IMR-90 (cell line): Measurements from ENCODE around the gene CAND1. TPM values are rescaled to one million over a fixed set of nuclear protein-coding genes. Genes with fewer than 3 reads are reported as not detected.

ENCODE experiments used
- ATAC-seq: fragments of 200-7000 bp; cut with Tn5 transposase; 2 replicates; pipeline ENCODE4 v1.9.1; 2020; ENCODE audit warnings: low read depth, mild to moderate bottlenecking, moderate library complexity
- BruUV-seq: library from RNA; stranded (reverse); fragments of 400-500 nt; replicated peaks from 2 replicates; lab custom pipeline; 2021; lab: Mats Ljungman, UMichigan
- CTCF ChIA-PET: fragments of 300-600 bp; formaldehyde crosslinking; extraction: SDS; loops from one replicate; lab custom pipeline; 2021; ENCODE audit warnings: antibody characterized with exemption; lab: Yijun Ruan, JAX
- POLR2A ChIA-PET: fragments of 300-600 bp; sonication (Branson Sonifier 250); formaldehyde crosslinking; loops from one replicate; lab custom pipeline; 2022; ENCODE audit warnings: antibody characterized with exemption; ENCODE audit not compliant: unreplicated experiment; lab: Charles Lee
- DNase-seq: peaks from one replicate; pipeline ENCODE4 v3.0.0; 2013
- H2AFZ ChIP-seq: replicated peaks from 2 replicates; pipeline ENCODE3; 2013; ENCODE audit warnings: low read length, mild to moderate bottlenecking; ENCODE audit not compliant: poor library complexity
- H2AK5ac ChIP-seq: 2 replicates; pipeline ENCODE4 v1.6.1; 2013; ENCODE audit warnings: low read depth, low read length, inconsistent platforms
- H2AK9ac ChIP-seq: replicated peaks from 2 replicates; pipeline ENCODE3; 2013; ENCODE audit warnings: mild to moderate bottlenecking, low read depth, low read length, moderate library complexity; ENCODE audit not compliant: poor library complexity
- H2BK120ac ChIP-seq: 2 replicates; pipeline ENCODE4 v1.6.1; 2013; ENCODE audit warnings: low read depth, low read length, inconsistent platforms
- H2BK15ac ChIP-seq: 3 replicates; pipeline ENCODE4 v1.6.1; 2013; ENCODE audit warnings: low read depth, low read length, inconsistent platforms
- H2BK20ac ChIP-seq: 2 replicates; pipeline ENCODE4 v1.6.1; 2013; ENCODE audit warnings: low read depth, mild to moderate bottlenecking, inconsistent platforms, low read length, moderate library complexity
- H2BK5ac ChIP-seq: 2 replicates; pipeline ENCODE4 v1.6.1; 2013; ENCODE audit warnings: mild to moderate bottlenecking, low read depth, low read length, inconsistent platforms; ENCODE audit not compliant: poor library complexity, severe bottlenecking
- H3K14ac ChIP-seq: replicated peaks from 2 replicates; pipeline ENCODE4 v1.6.1; 2013; ENCODE audit warnings: low read depth, low read length, inconsistent platforms
- H3K18ac ChIP-seq: 2 replicates; pipeline ENCODE4 v1.6.1; 2013; ENCODE audit warnings: low read depth, low read length, control low read depth
- H3K23ac ChIP-seq: 2 replicates; pipeline ENCODE4 v1.6.1; 2013; ENCODE audit warnings: low read depth, low read length, inconsistent platforms
- H3K27ac ChIP-seq: 2 replicates; pipeline ENCODE4 v1.5.1; 2013; ENCODE audit warnings: mild to moderate bottlenecking, control low read depth, low read length; ENCODE audit not compliant: insufficient read depth
- H3K27me3 ChIP-seq: 2 replicates; pipeline ENCODE4 v1.6.1; 2013; ENCODE audit warnings: low read length; ENCODE audit not compliant: control insufficient read depth, insufficient read depth
- H3K36me3 ChIP-seq: 2 replicates; pipeline ENCODE4 v1.6.1; 2013; ENCODE audit warnings: low read length, mixed read lengths; ENCODE audit not compliant: control insufficient read depth, insufficient read depth
- H3K4ac ChIP-seq: 2 replicates; pipeline ENCODE4 v1.6.1; 2013; ENCODE audit warnings: low read depth, low read length, inconsistent platforms
- H3K4me1 ChIP-seq: 2 replicates; pipeline ENCODE4 v1.6.1; 2013; ENCODE audit warnings: low read length, mixed read lengths; ENCODE audit not compliant: control insufficient read depth, insufficient read depth
- H3K4me2 ChIP-seq: 2 replicates; pipeline ENCODE4 v1.6.1; 2013; ENCODE audit warnings: low read depth, mild to moderate bottlenecking, control low read depth, low read length, moderate library complexity
- H3K4me3 ChIP-seq: 2 replicates; pipeline ENCODE4 v1.5.1; 2013; ENCODE audit warnings: low read depth, mild to moderate bottlenecking, control low read depth, low read length, moderate library complexity; ENCODE audit not compliant: insufficient read depth
- H3K56ac ChIP-seq: 2 replicates; pipeline ENCODE4 v1.6.1; 2013; ENCODE audit warnings: low read length, inconsistent platforms; ENCODE audit not compliant: insufficient read depth; ENCODE audit errors: extremely low read depth
- H3K79me1 ChIP-seq, 2 experiments: 2 replicates each; pipeline ENCODE4 v1.6.1; 2013; ENCODE audit warnings: low read length in 2 of 2, inconsistent platforms in 1 of 2, low read depth in 1 of 2
- H3K9ac ChIP-seq: 2 replicates; pipeline ENCODE4 v1.6.1; 2013; ENCODE audit warnings: low read depth, low read length, control low read depth
- H3K9me1 ChIP-seq: 2 replicates; pipeline ENCODE4 v1.6.1; 2013; ENCODE audit warnings: low read length, inconsistent platforms; ENCODE audit not compliant: insufficient read depth
- H3K9me3 ChIP-seq: 2 replicates; pipeline ENCODE4 v1.6.1; 2013; ENCODE audit warnings: low read length; ENCODE audit not compliant: control insufficient read depth, insufficient read depth
- H4K20me1 ChIP-seq: 2 replicates; pipeline ENCODE4 v1.6.1; 2013; ENCODE audit warnings: low read length, inconsistent platforms; ENCODE audit not compliant: insufficient read depth
- H4K5ac ChIP-seq: 2 replicates; pipeline ENCODE4 v1.6.1; 2013; ENCODE audit warnings: mild to moderate bottlenecking, low read depth, low read length, control low read depth
- H4K8ac ChIP-seq, 2 experiments: 2 replicates each; pipeline ENCODE4 v1.6.1; 2013; ENCODE audit warnings: low read depth in 2 of 2, low read length in 2 of 2, control low read depth in 1 of 2, inconsistent platforms in 1 of 2
- H4K91ac ChIP-seq: 2 replicates; pipeline ENCODE4 v1.6.1; 2013; ENCODE audit warnings: low read depth, low read length, inconsistent platforms; ENCODE audit not compliant: insufficient read depth
- BHLHE40 ChIP-seq: fragments of 150-350 bp; IDR thresholded peaks from 2 replicates; pipeline ENCODE4 v1.6.1; 2016; ENCODE audit warnings: mild to moderate bottlenecking, low read depth, low read length
- CEBPB ChIP-seq: IDR thresholded peaks from 2 replicates; pipeline ENCODE4 v1.6.1; 2012; ENCODE audit warnings: low read depth, low read length, improper control_type of control experiment
- CHD1 ChIP-seq: IDR thresholded peaks from 2 replicates; pipeline ENCODE4 v1.6.1; 2012; ENCODE audit warnings: low read depth, low read length, improper control_type of control experiment
- CTCF ChIP-seq: conservative IDR thresholded peaks from 2 replicates; pipeline ENCODE4 v1.5.1; 2012; ENCODE audit warnings: mild to moderate bottlenecking, low read depth, low read length, improper control_type of control experiment
- MAZ ChIP-seq: IDR thresholded peaks from 2 replicates; pipeline ENCODE4 v1.6.1; 2012; ENCODE audit warnings: low read depth, mild to moderate bottlenecking, low read length, improper control_type of control experiment, moderate library complexity, borderline replicate concordance
- MXI1 ChIP-seq: IDR thresholded peaks from 2 replicates; pipeline ENCODE4 v1.6.1; 2012; ENCODE audit warnings: low read depth, mild to moderate bottlenecking, low read length, moderate library complexity, borderline replicate concordance
- NFE2L2 ChIP-seq: fragments of 150-350 bp; IDR thresholded peaks from 2 replicates; pipeline ENCODE4 v1.6.1; 2016; ENCODE audit warnings: low read depth, mild to moderate bottlenecking, low read length
- POLR2A ChIP-seq: IDR thresholded peaks from 2 replicates; pipeline ENCODE4 v1.6.1; 2012; ENCODE audit warnings: mild to moderate bottlenecking, low read depth, low read length
- RFX5 ChIP-seq: IDR thresholded peaks from 2 replicates; pipeline ENCODE4 v1.8.0; 2012; ENCODE audit warnings: low read depth, mild to moderate bottlenecking, low read length, moderate library complexity
- WGBS, 2 experiments: methylation state at CpG; one replicate each; pipeline versions ENCODE4 v1.1.5 to v1.1.7; 2013; ENCODE audit warnings: missing lambda C conversion rate in 2 of 2; ENCODE audit not compliant: insufficient read length in 1 of 2; ENCODE audit errors: extremely low coverage in 2 of 2; 5-methylcytosine and 5-hydroxymethylcytosine counted together
- dilution Hi-C: fragments of 300-500 bp; cut with HindIII; formaldehyde crosslinking; loops from one replicate; pipeline ENCODE4 v1.14.3; 2018; ENCODE audit warnings: low sequenced_read_pairs; ENCODE audit not compliant: unreplicated experiment
- in situ Hi-C: fragments of 300-500 bp; cut with MboI; formaldehyde crosslinking; loops from 3 replicates; pipeline ENCODE4 v1.14.3; 2019; ENCODE audit warnings: low sequenced_read_pairs, inconsistent platforms, mixed read lengths
- intact Hi-C: fragments of 100-400 bp; cut with micrococcal nuclease; formaldehyde crosslinking; loops from 2 replicates; pipeline ENCODE4 v1.10.0; 2022
- polyA plus RNA-seq, 3 experiments: library from polyadenylated mRNA; depleted of rRNA; stranded (reverse); fragments of >200 nt; gene quantifications; 2 replicates each; pipeline ENCODE4 v1.2.3, GENCODE V29; 2012; ENCODE audit warnings: low replicate concordance in 1 of 3
- total RNA-seq: library from RNA; depleted of rRNA; stranded (reverse); fragments of >200 nt; gene quantifications from 2 replicates; pipeline ENCODE4 v1.2.3, GENCODE V29; 2012

Gene CAND1
- total and polyA plus RNA-seq, 2 of the 4 experiments (the other 2 are of a cell fraction) = 42.6 to 91.4 TPM

GRCh38 chr12:67357376-67358125 is 88.4 kb downstream of the CAND1 start:
- BruUV-seq = no TSS peak
- H3K9ac ChIP-seq = no peak overlapping the region
- DNase-seq = no peak

More at GRCh38 chr12:67357376-67358125, 88.4 kb downstream of the CAND1 start:
- in situ Hi-C loops = loop anchor here (5.0 to 10.0 kb wide), 3 partner anchors 80 to 585 kb away; no protein-coding TSS in a partner anchor
- Histone ChIP-seq H3K79me1 (no peaks in the 10 kb centered on the region), H2BK20ac (no peak overlapping the region), H3K4ac (no peak overlapping the region), H2AK5ac (no peak overlapping the region), H3K9me1 (no peaks in the 10 kb centered on the region), H3K9me3 (peaks cover 2% of the 10 kb centered on the region; the same call in 1 of the 2 replicates), H2AFZ (no peak overlapping the region), H2BK120ac (no peak overlapping the region), H3K4me3 (no peak overlapping the region), H3K27me3 (no peaks in the 10 kb centered on the region), H3K4me2 (no peak overlapping the region), H2BK15ac (no peak overlapping the region), H4K5ac (no peak overlapping the region), H3K18ac (no peak overlapping the region), H3K27ac (no peak overlapping the region), H2BK5ac (no peak overlapping the region), H4K8ac (no peak overlapping the region), H3K23ac (no peak overlapping the region), H4K91ac (no peak overlapping the region), H4K20me1 (no peaks in the 10 kb centered on the region), H3K56ac (no peak overlapping the region), H3K4me1 (peaks cover 3% of the 10 kb centered on the region), H3K36me3 (no peaks in the 10 kb centered on the region), H3K14ac (no peak overlapping the region), H2AK9ac (no peak overlapping the region)
- ChIA-PET POLR2A (no interaction called here), CTCF (interaction anchor here (1.0 to 2.7 kb wide), 3 partner anchors 9 to 84 kb away, joined by 3 to 8 read pairs (median 3); no protein-coding TSS in a partner anchor)
- dilution Hi-C loops = no loop called here
- intact Hi-C loops = loop anchor here (2.0 to 5.0 kb wide), 3 partner anchors 57 to 959 kb away; no protein-coding TSS in a partner anchor
- ATAC-seq = no peak
- 100% methylated on average over 1 of the region's 7 CpGs; no CpG with 5 or more reads in 1 of the 2 experiments for WGBS, 2 experiments
- TF ChIP-seq CHD1 (no peak), MAZ (no peak), MXI1 (no peak), POLR2A (no peak), CTCF (no peak), BHLHE40 (no peak), NFE2L2 (no peak), CEBPB (no peak), RFX5 (no peak)
